ENCODE data around the gene KIF26A.

KIF26A gene

GRCh38 chr14:104132981-104133380, 5.4 kb upstream of the KIF26A start:
- peak; percentile 8 for DNase-seq

- DNase-seq = no peak
These were observed 4.9 kb upstream of the KIF26A start for GRCh38 chr14:104133496-104133895.

GRCh38 chr14:104134061-104134965, 4.1 kb upstream of the KIF26A start:
- DNase-seq = peak; percentile 26

GRCh38 chr14:104135121-104135903, 3.1 kb upstream of the KIF26A start:
- DNase-seq = peak; percentile 28

- peak; percentile 30 for DNase-seq
These were observed 2.4 kb upstream of the KIF26A start for GRCh38 chr14:104135904-104136471.

GRCh38 chr14:104136472-104137296, 1.7 kb upstream of the KIF26A start:
- peak; percentile 31 for DNase-seq

GRCh38 chr14:104137297-104138097, 890 bp upstream of the KIF26A start:
- peak; percentile 78 for DNase-seq

- peak; percentile 33 for DNase-seq
These were observed 502 bp downstream of the KIF26A start for GRCh38 chr14:104138718-104139459.

GRCh38 chr14:104139460-104140212, 1.2 kb downstream of the KIF26A start:
- peak; percentile 28 for DNase-seq

- no peak for DNase-seq
These were observed 1.8 kb downstream of the KIF26A start for GRCh38 chr14:104140213-104140462.

- peak; percentile 26 for DNase-seq
These were observed 2.3 kb downstream of the KIF26A start for GRCh38 chr14:104140463-104141331.

- peak; percentile 24 for DNase-seq
These were observed 3.3 kb downstream of the KIF26A start for GRCh38 chr14:104141621-104142091.

- DNase-seq = peak; percentile 23
These were observed 4.0 kb downstream of the KIF26A start for GRCh38 chr14:104142136-104142945.

- no peak for DNase-seq
These were observed 4.6 kb downstream of the KIF26A start for GRCh38 chr14:104142946-104143470.

- DNase-seq = peak; percentile 18
These were observed 5.4 kb downstream of the KIF26A start for GRCh38 chr14:104143521-104144452.

GRCh38 chr14:104144453-104144790, 6.0 kb downstream of the KIF26A start:
- DNase-seq = no peak
